PFSK-1 (cell line): ENCODE results near the gene NAXD.

ENCODE experiments used
- FOXP2 ChIP-seq: optimal IDR thresholded peaks from 2 replicates; pipeline ENCODE3; 2011; ENCODE audit warnings: borderline replicate concordance, control low read depth, inconsistent platforms; ENCODE audit not compliant: insufficient read depth; ENCODE audit errors: extremely low read length, extremely low read depth
- POLR2AphosphoS5 ChIP-seq: IDR thresholded peaks from 2 replicates; pipeline ENCODE4 v1.6.1; 2012; ENCODE audit warnings: low read depth, mild to moderate bottlenecking, control low read depth, low read length, moderate library complexity
- SIN3A ChIP-seq: IDR thresholded peaks from 2 replicates; pipeline ENCODE4 v1.6.1; 2012; ENCODE audit warnings: mild to moderate bottlenecking, low read length, moderate library complexity, borderline replicate concordance; ENCODE audit not compliant: insufficient read depth
- TAF1 ChIP-seq: IDR thresholded peaks from 2 replicates; pipeline ENCODE4 v1.6.1; 2012; ENCODE audit warnings: low read length, control low read depth, borderline replicate concordance; ENCODE audit not compliant: insufficient read depth
- TF ChIP-seq, protein P1 (sequence below), 2 experiments: IDR thresholded peaks; 2 replicates each; pipeline versions ENCODE4 v1.6.1 to v1.8.0; 2011 to 2012; ENCODE audit warnings: low read depth in 2 of 2, low read length in 2 of 2, control low read depth in 1 of 2, inconsistent platforms in 1 of 2, mild to moderate bottlenecking in 1 of 2, moderate library complexity in 1 of 2; ENCODE audit not compliant: insufficient read depth in 1 of 2

NAXD gene

DNA sequence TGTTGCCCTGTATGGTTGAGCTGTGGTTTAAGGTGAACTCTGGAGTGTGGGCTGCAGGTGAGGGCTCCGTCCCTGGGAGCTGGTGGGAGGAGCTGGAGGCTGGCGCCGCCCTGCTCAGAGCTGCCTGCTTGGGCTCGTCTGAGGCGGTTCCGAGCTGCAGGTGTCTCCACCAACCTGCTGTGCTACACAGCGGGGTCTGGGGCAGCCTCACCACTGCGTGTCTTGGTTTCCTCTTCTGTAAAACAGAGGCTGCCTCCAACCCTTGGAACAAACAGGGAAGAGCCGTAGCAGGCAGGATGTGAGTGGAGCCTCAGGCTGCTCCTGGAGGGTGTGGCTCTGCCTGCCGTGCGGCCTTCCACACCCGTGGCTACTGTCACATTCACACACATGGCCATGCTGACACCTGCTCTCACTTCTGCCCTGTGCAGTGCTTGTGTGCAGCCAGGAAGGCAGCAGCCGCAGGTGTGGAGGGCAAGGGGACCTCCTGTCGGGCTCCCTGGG lies 21.4 kb downstream of the NAXD start:
- TF ChIP-seq TAF1 (no peak), SIN3A (no peak), FOXP2 (no peak), POLR2AphosphoS5 (no peak)
- TF ChIP-seq, protein P1, sequence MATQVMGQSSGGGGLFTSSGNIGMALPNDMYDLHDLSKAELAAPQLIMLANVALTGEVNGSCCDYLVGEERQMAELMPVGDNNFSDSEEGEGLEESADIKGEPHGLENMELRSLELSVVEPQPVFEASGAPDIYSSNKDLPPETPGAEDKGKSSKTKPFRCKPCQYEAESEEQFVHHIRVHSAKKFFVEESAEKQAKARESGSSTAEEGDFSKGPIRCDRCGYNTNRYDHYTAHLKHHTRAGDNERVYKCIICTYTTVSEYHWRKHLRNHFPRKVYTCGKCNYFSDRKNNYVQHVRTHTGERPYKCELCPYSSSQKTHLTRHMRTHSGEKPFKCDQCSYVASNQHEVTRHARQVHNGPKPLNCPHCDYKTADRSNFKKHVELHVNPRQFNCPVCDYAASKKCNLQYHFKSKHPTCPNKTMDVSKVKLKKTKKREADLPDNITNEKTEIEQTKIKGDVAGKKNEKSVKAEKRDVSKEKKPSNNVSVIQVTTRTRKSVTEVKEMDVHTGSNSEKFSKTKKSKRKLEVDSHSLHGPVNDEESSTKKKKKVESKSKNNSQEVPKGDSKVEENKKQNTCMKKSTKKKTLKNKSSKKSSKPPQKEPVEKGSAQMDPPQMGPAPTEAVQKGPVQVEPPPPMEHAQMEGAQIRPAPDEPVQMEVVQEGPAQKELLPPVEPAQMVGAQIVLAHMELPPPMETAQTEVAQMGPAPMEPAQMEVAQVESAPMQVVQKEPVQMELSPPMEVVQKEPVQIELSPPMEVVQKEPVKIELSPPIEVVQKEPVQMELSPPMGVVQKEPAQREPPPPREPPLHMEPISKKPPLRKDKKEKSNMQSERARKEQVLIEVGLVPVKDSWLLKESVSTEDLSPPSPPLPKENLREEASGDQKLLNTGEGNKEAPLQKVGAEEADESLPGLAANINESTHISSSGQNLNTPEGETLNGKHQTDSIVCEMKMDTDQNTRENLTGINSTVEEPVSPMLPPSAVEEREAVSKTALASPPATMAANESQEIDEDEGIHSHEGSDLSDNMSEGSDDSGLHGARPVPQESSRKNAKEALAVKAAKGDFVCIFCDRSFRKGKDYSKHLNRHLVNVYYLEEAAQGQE (IDR thresholded peaks at IDR 0.05; ENCODE audit: insufficient read depth in 1 of 2, low read depth in 2 of 2, low read length in 2 of 2), result no peak

DNA sequence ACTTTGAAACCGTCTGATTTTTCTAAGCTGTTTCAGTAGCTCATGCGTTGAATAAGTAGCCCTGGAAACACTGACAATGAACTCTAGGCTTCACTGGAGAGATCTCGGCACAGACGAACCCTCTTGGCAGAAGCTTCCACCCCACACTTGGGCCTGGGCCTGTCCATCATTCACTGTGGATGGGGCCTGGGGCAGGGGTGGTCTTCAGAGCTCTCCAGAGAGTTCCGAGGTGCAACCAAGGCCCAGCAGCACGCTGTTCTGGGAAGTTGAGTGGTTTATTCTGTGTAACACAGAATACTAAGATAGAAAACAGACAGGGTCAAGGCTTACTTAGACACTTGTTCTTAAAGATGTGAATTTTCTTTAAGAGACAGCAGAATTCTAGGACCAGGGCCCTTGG lies 21.9 kb downstream of the NAXD start:
- TF ChIP-seq FOXP2 (no peak), SIN3A (no peak)

DNA sequence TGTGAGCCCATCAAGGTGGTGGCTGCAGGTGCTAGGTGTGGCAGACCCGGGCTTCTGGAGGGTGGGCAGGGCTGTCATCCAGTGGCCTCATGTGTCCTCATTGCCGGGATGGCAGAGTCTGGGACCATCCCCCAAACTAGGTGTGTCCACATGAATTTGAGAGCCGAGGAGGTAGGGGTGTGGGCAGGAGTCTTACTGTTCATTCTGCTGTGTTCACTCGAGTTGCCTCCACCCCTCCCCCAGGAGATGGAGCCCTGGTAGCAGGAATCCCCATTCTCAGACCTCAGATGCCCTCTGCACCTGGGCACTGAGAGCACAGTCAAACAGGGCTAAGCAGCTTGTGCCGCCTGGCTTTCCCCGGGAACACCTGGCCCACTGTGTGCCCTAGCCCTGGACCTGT lies 22.4 kb downstream of the NAXD start:
- TF ChIP-seq TAF1, result no peak

DNA sequence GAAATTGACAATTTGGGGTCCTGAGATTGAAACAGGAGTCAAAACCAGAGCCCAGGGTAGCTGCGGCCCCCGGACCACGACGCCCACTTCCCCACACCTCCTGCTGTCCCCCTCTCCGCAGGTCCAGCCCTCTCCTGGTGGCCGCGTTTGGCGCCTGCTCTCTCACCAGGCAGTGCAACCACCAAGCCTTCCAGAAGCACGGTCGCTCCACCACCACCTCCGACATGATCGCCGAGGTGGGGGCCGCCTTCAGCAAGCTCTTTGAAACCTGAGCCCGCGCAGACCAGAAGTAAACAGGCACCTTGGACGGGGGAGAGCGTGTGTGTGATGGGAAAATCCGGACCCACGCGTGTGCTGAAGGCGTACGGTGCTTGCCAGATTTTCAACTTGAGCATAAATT lies 22.9 kb downstream of the NAXD start:
- TF ChIP-seq, protein P1 (IDR thresholded peaks at IDR 0.05; ENCODE audit: insufficient read depth in 1 of 2, low read depth in 2 of 2, low read length in 2 of 2), result no peak
- TF ChIP-seq FOXP2 (no peak), SIN3A (no peak), TAF1 (no peak), POLR2AphosphoS5 (no peak)

DNA sequence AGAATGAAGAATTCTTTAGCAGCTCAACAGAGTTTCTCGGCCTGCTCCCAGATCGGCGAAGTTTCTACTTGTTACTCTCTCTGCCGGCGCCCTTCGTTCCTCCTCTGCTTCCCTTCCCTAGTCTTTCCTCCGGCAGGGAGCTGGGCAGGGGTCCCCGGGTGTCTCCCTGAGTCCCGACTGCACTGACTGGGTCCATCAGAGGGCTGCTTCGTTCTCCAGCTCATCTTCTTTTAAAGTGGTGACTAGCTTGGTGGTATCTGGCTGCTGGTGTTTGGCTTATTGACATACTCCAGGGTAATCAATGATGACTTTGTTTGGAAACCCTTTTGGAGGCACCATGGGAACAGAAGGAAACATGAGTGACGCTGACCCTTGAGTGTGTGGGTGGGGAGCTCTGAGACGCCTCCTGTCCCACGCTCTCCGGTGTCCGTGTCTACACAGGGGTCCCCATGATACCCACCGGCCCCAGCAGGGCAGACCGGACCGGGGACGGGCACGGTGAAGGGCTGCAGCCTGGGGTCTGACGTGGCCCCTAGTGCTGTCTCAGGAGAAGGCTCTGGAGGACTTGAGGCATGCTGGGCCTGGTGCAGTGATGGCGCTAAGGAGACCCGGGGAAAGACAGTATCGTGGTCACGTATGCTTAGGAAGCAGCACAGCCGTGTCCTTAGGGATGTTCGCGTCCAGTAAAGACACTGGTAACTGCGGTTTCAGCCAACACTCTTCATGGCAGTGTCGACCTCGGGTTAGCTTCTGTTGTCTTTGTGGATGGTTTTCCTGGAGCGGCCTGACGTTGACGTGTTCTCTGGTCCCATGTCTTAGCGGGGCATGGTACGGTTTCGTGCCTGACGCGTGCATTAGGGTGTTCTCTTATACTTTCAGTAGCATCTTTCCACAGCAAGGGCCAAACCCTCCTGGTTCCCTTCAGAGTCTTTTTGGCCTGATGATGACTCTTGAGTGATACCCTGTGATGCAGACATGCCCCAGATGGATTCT lies 23.8 kb downstream of the NAXD start:
- TF ChIP-seq SIN3A (no peak), TAF1 (no peak), FOXP2 (no peak), POLR2AphosphoS5 (no peak)
- TF ChIP-seq, protein P1 (IDR thresholded peaks at IDR 0.05; ENCODE audit: insufficient read depth in 1 of 2, low read depth in 2 of 2, low read length in 2 of 2), result no peak

DNA sequence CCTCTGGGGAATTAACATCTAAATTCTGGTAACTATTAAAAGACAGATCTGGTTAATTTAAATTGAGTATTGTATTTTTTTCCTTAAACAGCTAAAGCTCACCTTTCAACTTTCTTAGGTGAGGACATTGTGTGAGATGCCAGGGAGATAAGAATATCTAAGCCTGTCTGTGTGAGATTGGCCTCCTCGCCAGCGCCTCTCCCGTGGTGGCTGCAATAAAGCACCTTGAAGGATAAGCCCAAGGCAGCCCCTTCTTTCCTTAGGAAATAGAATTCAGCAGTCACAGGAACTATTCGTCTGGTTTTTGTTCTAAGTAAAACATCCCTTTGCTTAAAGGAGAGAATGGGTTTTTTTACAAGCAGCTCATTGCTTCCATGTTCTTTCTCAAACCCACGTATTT lies 24.6 kb downstream of the NAXD start:
- no peak for TF ChIP-seq POLR2AphosphoS5
- no peak for TF ChIP-seq FOXP2
- TF ChIP-seq, protein P1 (IDR thresholded peaks at IDR 0.05; ENCODE audit: insufficient read depth in 1 of 2, low read depth in 2 of 2, low read length in 2 of 2), result no peak
- TF ChIP-seq TAF1, result no peak
- TF ChIP-seq SIN3A, result no peak
